CD14-positive monocyte (primary cell): ENCODE data around the gene PUS1. TPM values are rescaled to one million over a fixed set of nuclear protein-coding genes. Genes with fewer than 3 reads are reported as not detected.

ENCODE experiments used
- DNase-seq, 3 donors: peaks; one replicate each; pipeline ENCODE4 v3.0.0-alpha.2; 2011 to 2022
- H2AFZ ChIP-seq: 2 replicates; pipeline ENCODE4 v1.6.0; 2012; ENCODE audit warnings: mild to moderate bottlenecking, low read depth, low read length, inconsistent platforms; ENCODE audit not compliant: insufficient read depth, poor library complexity, severe bottlenecking
- H3K27ac ChIP-seq, 2 donors: 1 replicate in 1 of 2; 2 replicates in 1 of 2; pipeline ENCODE4 v1.5.1; 2012 to 2013; ENCODE audit warnings: low read length in 2 of 2, control low read depth in 1 of 2, inconsistent platforms in 1 of 2, low read depth in 1 of 2, mild to moderate bottlenecking in 1 of 2
- H3K27me3 ChIP-seq, 2 donors: one replicate each; pipeline versions ENCODE4 v1.6.0 to v1.6.1; 2011 to 2013; ENCODE audit warnings: low read length in 2 of 2; ENCODE audit not compliant: control insufficient read depth in 2 of 2, insufficient read depth in 2 of 2
- H3K36me3 ChIP-seq, 2 donors: replicated peaks in 1 of 2; 1 replicate in 1 of 2; 2 replicates in 1 of 2; pipeline versions ENCODE4 v1.5.1 to v1.6.1; 2012 to 2013; ENCODE audit warnings: low read length in 2 of 2, control low read depth in 1 of 2, inconsistent platforms in 1 of 2, mild to moderate bottlenecking in 1 of 2; ENCODE audit not compliant: insufficient read depth in 2 of 2, control insufficient read depth in 1 of 2
- H3K4me1 ChIP-seq, 2 donors: 1 replicate in 1 of 2; 2 replicates in 1 of 2; pipeline versions ENCODE4 v1.5.1 to v1.6.1; 2012 to 2013; ENCODE audit warnings: low read length in 2 of 2, control low read depth in 1 of 2, inconsistent platforms in 1 of 2, mild to moderate bottlenecking in 1 of 2, moderate library complexity in 1 of 2; ENCODE audit not compliant: insufficient read depth in 2 of 2, control insufficient read depth in 1 of 2
- H3K4me2 ChIP-seq: replicated peaks from 2 replicates; pipeline ENCODE3; 2012; ENCODE audit warnings: low read length, moderate library complexity, mild to moderate bottlenecking; ENCODE audit not compliant: poor library complexity, severe bottlenecking; ENCODE audit errors: extremely low read depth
- H3K4me3 ChIP-seq, 3 experiments: fragments of 200-600 bp in 1 of 3; sonication (generic) in 1 of 3; replicated peaks in 1 of 3; 1 replicate in 2 of 3; 2 replicates in 1 of 3; pipeline ENCODE4 v1.5.1; 2011 to 2013; ENCODE audit warnings: low read length in 3 of 3, mild to moderate bottlenecking in 3 of 3, control low read depth in 2 of 3, low read depth in 2 of 3, inconsistent platforms in 1 of 3, moderate library complexity in 1 of 3
- H3K79me2 ChIP-seq: 2 replicates; pipeline ENCODE4 v1.6.0; 2012; ENCODE audit warnings: mild to moderate bottlenecking, control low read depth, inconsistent platforms, low read length, moderate library complexity; ENCODE audit not compliant: insufficient read depth
- H3K9ac ChIP-seq: 2 replicates; pipeline ENCODE4 v1.6.0; 2017; ENCODE audit warnings: low read length, mild to moderate bottlenecking; ENCODE audit not compliant: insufficient read depth, poor library complexity, severe bottlenecking
- H3K9me3 ChIP-seq, 2 donors: replicated peaks in 1 of 2; 1 replicate in 1 of 2; 2 replicates in 1 of 2; pipeline versions ENCODE4 v1.5.1 to v1.6.1; 2012 to 2013; ENCODE audit warnings: low read length in 2 of 2, control low read depth in 1 of 2; ENCODE audit not compliant: control insufficient read depth in 1 of 2, insufficient read depth in 1 of 2
- H4K20me1 ChIP-seq: 2 replicates; pipeline ENCODE4 v1.6.0; 2012; ENCODE audit warnings: mild to moderate bottlenecking, low read length, control low read depth, moderate library complexity; ENCODE audit not compliant: insufficient read depth
- H3K27ac Mint-ChIP-seq, 7 donors: one replicate each; pipeline ENCODE4 v1.8.0; 2020; ENCODE audit warnings: mild to moderate bottlenecking in 7 of 7, mixed read lengths in 7 of 7, moderate library complexity in 6 of 7, inconsistent platforms in 2 of 7
- H3K27me3 Mint-ChIP-seq, 3 donors: one replicate each; pipeline ENCODE4 v1.8.0; 2021 to 2022; ENCODE audit warnings: low read depth in 3 of 3, mild to moderate bottlenecking in 3 of 3, mixed read lengths in 3 of 3, moderate library complexity in 3 of 3, inconsistent platforms in 1 of 3
- H3K36me3 Mint-ChIP-seq, 2 donors: one replicate each; pipeline ENCODE4 v1.8.0; 2020; ENCODE audit warnings: mixed read lengths in 2 of 2, inconsistent platforms in 1 of 2, mild to moderate bottlenecking in 1 of 2
- H3K4me1 Mint-ChIP-seq: one replicate; pipeline ENCODE4 v1.8.0; 2020; ENCODE audit warnings: mild to moderate bottlenecking, mixed read lengths
- H3K4me3 Mint-ChIP-seq, 2 donors: one replicate each; pipeline ENCODE4 v1.8.0; 2020; ENCODE audit warnings: mild to moderate bottlenecking in 2 of 2, mixed read lengths in 2 of 2, moderate library complexity in 1 of 2
- H3K9me3 Mint-ChIP-seq, 7 donors: one replicate each; pipeline ENCODE4 v1.8.0; 2020 to 2022; ENCODE audit warnings: mixed read lengths in 7 of 7, mild to moderate bottlenecking in 6 of 7, moderate library complexity in 6 of 7, inconsistent platforms in 2 of 7
- CTCF ChIP-seq: fragments of 200-600 bp; IDR thresholded peaks from one replicate; pipeline ENCODE4 v1.8.0; 2022; ENCODE audit warnings: antibody characterized with exemption, mild to moderate bottlenecking
- WGBS: methylation state at CpG from one replicate; pipeline ENCODE4 v1.1.5; 2013; ENCODE audit warnings: missing lambda C conversion rate; ENCODE audit not compliant: insufficient coverage; 5-methylcytosine and 5-hydroxymethylcytosine counted together
- intact Hi-C, 2 donors: fragments of 100-400 bp; cut with micrococcal nuclease; formaldehyde crosslinking; loops; one replicate each; pipeline versions ENCODE4 v1.15.0 to v1.15.1; 2023
- polyA plus RNA-seq, 3 donors: library from polyadenylated mRNA; depleted of rRNA in 1 of 3; unstranded in 2 of 3; stranded (reverse) in 1 of 3; fragments of 300-500 nt in 2 of 3; fragments of >200 nt in 1 of 3; fragmentation: Illumina TruSeq in 2 of 3; gene quantifications; 1 replicate in 2 of 3; 2 replicates in 1 of 3; pipeline ENCODE4 v1.2.3, GENCODE V29; 2012 to 2021

The PUS1 gene
- polyA plus RNA-seq, 3 donors = 5.1 to 30.9 (median 6.9) TPM

GRCh38 chr12:131892711-131893604 lies 36.1 kb upstream of the PUS1 start:
- Histone ChIP-seq H2AFZ (no peak overlapping the region), H4K20me1 (peaks cover 17% of the 10 kb centered on the region), H3K9ac (no peak overlapping the region), H3K36me3 (peaks cover 2 to 9% of the 10 kb centered on the region in 2 donors), H3K27ac (no peak overlapping the region), H3K4me3 (no peak overlapping the region), H3K27me3 (no peaks in the 10 kb centered on the region), H3K4me1 (peaks cover 21 to 25% of the 10 kb centered on the region in 2 donors), H3K79me2 (peaks cover 27% of the 10 kb centered on the region), H3K9me3 (no peaks in the 10 kb centered on the region), H3K4me2 (no peak overlapping the region)
- Mint-ChIP-seq H3K27me3 (peaks cover 2 to 9% (median 8%) of the 10 kb centered on the region in 3 donors), H3K4me3 (no peak overlapping the region), H3K9me3 (peaks cover 0 to 2% (median 0%) of the 10 kb centered on the region in 7 donors), H3K36me3 (peaks cover 9 to 10% of the 10 kb centered on the region in 2 donors), H3K27ac (peak overlapping the region in 1 of 7 donors; percentile 50), H3K4me1 (peaks cover 17% of the 10 kb centered on the region)
- intact Hi-C loops = loop anchor here in 1 of 2 donors (5.0 kb wide), 1 partner anchor 54 kb away; the partner anchor contains the start of gene EP400
- no peak for DNase-seq
- no peak for TF ChIP-seq CTCF
- WGBS = 88% methylated on average over 24 of the region's 26 CpGs

- peaks cover 0 to 2% (median 0%) of the 10 kb centered on the region in 7 donors for H3K9me3 Mint-ChIP-seq
- no peak for TF ChIP-seq CTCF
- peaks cover 21% of the 10 kb centered on the region for H3K4me1 Mint-ChIP-seq
- H3K36me3 ChIP-seq = peaks cover 2 to 11% of the 10 kb centered on the region in 2 donors
- peaks cover 35% of the 10 kb centered on the region for H3K79me2 ChIP-seq
- H3K27ac ChIP-seq = no peak overlapping the region
- no peak overlapping the region for H3K9ac ChIP-seq
- H3K27me3 Mint-ChIP-seq = peaks cover 2 to 9% (median 8%) of the 10 kb centered on the region in 3 donors
- no peak overlapping the region for H2AFZ ChIP-seq
- peak overlapping the region in 1 of 3 experiments; percentile 94 for H3K4me3 ChIP-seq
- intact Hi-C loops = loop anchor here in 1 of 2 donors (2.0 to 5.0 kb wide), 2 partner anchors 35 to 54 kb away; partner anchors contain the start of genes EP400 and PUS1
- WGBS = 77% methylated on average over 4 of the region's 19 CpGs
- H3K4me1 ChIP-seq = peaks cover 20 to 24% of the 10 kb centered on the region in 2 donors
- H3K9me3 ChIP-seq = no peaks in the 10 kb centered on the region
- H4K20me1 ChIP-seq = peaks cover 25% of the 10 kb centered on the region
- H3K4me3 Mint-ChIP-seq = peak overlapping the region in 1 of 2 donors; percentile 21
- no peak for DNase-seq
- peak overlapping the region; percentile 34 for H3K4me2 ChIP-seq
- H3K36me3 Mint-ChIP-seq = peaks cover 17 to 18% of the 10 kb centered on the region in 2 donors
- H3K27me3 ChIP-seq = no peaks in the 10 kb centered on the region
- peak overlapping the region in 5 of 7 donors; percentile 12 to 70 (median 40) for H3K27ac Mint-ChIP-seq
These were observed 35.3 kb upstream of the PUS1 start for GRCh38 chr12:131893605-131894312.
